Measurements from ENCODE around the gene FFAR1.

The FFAR1 gene

DNA sequence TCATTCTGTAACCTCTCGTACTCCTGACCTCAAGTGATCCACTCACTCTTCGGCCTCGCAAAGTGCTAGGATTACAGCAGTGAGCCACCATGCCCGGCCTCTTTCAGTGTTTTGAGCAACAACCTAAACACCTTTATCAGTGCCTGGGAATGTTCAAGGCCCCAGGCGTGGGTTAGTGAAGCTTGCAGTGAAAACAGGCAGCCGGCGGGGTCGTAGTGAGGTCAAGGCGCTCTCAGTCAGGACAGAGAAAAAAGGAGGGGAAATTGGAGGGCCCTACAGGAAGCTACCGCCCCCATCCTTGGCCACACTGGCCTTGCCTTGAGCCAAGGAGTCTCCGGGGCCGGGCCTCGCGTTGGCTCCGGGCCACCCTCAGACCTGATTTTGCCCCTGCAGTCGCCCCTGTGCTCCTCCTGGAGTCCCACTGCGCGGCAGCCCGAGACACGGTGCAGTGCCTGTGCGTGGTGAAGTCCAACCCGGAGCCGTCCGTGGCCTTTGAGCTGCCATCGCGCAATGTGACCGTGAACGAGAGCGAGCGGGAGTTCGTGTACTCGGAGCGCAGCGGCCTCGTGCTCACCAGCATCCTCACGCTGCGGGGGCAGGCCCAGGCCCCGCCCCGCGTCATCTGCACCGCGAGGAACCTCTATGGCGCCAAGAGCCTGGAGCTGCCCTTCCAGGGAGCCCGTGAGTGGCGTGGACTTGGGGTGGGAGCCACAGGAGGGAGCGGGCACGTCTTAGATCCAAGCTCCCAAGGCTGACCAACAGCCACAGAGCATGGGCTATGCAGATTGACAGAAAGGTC lies 38.0 kb upstream of the FFAR1 start:
- TF ChIP-seq, protein P1, sequence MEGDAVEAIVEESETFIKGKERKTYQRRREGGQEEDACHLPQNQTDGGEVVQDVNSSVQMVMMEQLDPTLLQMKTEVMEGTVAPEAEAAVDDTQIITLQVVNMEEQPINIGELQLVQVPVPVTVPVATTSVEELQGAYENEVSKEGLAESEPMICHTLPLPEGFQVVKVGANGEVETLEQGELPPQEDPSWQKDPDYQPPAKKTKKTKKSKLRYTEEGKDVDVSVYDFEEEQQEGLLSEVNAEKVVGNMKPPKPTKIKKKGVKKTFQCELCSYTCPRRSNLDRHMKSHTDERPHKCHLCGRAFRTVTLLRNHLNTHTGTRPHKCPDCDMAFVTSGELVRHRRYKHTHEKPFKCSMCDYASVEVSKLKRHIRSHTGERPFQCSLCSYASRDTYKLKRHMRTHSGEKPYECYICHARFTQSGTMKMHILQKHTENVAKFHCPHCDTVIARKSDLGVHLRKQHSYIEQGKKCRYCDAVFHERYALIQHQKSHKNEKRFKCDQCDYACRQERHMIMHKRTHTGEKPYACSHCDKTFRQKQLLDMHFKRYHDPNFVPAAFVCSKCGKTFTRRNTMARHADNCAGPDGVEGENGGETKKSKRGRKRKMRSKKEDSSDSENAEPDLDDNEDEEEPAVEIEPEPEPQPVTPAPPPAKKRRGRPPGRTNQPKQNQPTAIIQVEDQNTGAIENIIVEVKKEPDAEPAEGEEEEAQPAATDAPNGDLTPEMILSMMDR (conservative IDR thresholded peaks at IDR 0.05; ENCODE audit: low read length), result no peak
- DNase-seq (ENCODE audit: low read depth), result no peak
- H3K4me3 ChIP-seq (ENCODE audit: low read length), result no peak overlapping the region

DNA sequence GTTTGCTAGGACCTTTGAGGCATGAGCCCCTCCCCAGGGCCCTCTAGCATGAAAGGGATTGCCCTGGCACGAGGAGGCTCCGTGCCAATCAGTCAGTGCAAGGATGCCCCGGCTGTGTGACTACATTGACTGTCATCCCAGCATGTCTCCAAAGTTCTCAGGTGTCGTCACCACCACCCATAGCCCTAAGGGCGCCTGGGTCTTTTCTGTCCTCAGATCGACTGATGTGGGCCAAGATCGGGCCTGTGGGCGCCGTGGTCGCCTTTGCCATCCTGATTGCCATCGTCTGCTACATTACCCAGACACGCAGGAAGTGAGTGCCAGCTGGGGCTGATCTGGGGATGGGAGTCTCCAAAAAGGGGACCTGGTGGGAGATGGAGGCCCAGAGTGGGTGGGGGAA lies 37.4 kb upstream of the FFAR1 start:
- TF ChIP-seq, protein P1 (conservative IDR thresholded peaks at IDR 0.05; ENCODE audit: low read length), result no peak
- H3K4me3 ChIP-seq (ENCODE audit: low read length), result no peak overlapping the region
- DNase-seq (ENCODE audit: low read depth), result no peak

GRCh38 chr19:35310811-35311465 lies 36.8 kb upstream of the FFAR1 start:
- DNase-seq (ENCODE audit: low read depth), result no peak
- H3K4me3 ChIP-seq (ENCODE audit: low read length), result no peak overlapping the region
- TF ChIP-seq, protein P1 (conservative IDR thresholded peaks at IDR 0.05; ENCODE audit: low read length), result no peak

- TF ChIP-seq, protein P1 (conservative IDR thresholded peaks at IDR 0.05; ENCODE audit: low read length), result no peak
- no peak for DNase-seq (ENCODE audit: low read depth)
- no peak overlapping the region for H3K4me3 ChIP-seq (ENCODE audit: low read length)
Observed at GRCh38 chr19:35311901-35312665, 35.6 kb upstream of the FFAR1 start.

DNA sequence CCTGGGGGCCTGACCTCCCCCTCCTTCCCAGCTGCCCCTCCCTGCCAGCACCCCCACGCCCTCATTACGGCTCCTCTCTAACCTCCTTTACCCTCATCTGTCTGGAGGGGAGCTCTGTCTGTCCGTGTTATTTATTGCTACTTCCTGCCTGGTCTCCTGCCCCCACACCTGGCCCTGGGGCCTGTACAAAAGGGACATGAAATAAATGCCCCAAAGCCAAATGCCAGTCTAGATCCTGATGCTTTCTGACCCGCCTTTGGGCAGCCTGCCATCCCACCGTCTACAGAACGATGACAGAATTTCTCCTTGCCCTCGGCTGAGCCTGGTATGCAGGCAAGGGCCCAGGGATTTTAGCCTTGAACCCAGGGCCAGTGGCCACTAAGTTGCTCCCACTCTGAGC lies 34.1 kb upstream of the FFAR1 start:
- no peak for DNase-seq (ENCODE audit: low read depth)
- no peak overlapping the region for H3K4me3 ChIP-seq (ENCODE audit: low read length)
- TF ChIP-seq, protein P1 (conservative IDR thresholded peaks at IDR 0.05; ENCODE audit: low read length), result no peak

GRCh38 chr19:35314031-35314430 lies 33.7 kb upstream of the FFAR1 start:
- no peak for DNase-seq (ENCODE audit: low read depth)
- TF ChIP-seq, protein P1 (conservative IDR thresholded peaks at IDR 0.05; ENCODE audit: low read length), result no peak
- no peak overlapping the region for H3K4me3 ChIP-seq (ENCODE audit: low read length)
